SK-N-MC (cell line): ENCODE data around the gene SFR1.

Experiments used
- EZH2 ChIP-seq: fragments of 200-600 bp; sonication (generic); IDR thresholded peaks from one replicate; pipeline ENCODE4 v1.6.1; 2017; ENCODE audit warnings: antibody characterized with exemption
- FOXP2 ChIP-seq: optimal IDR thresholded peaks from 2 replicates; pipeline ENCODE3; 2011; ENCODE audit warnings: mild to moderate bottlenecking, moderate library complexity; ENCODE audit not compliant: insufficient read depth; ENCODE audit errors: extremely low read length, control extremely low read depth
- POLR2AphosphoS5 ChIP-seq: IDR thresholded peaks from 2 replicates; pipeline ENCODE4 v1.6.1; 2012; ENCODE audit warnings: mild to moderate bottlenecking, low read depth, low read length, borderline replicate concordance

- no peak for TF ChIP-seq EZH2
- TF ChIP-seq POLR2AphosphoS5 = no peak
- TF ChIP-seq FOXP2 = no peak
Observed at GRCh38 chr10:104143829-104144228, 21.9 kb downstream of the SFR1 start.
